IPS DF 6.9 (cell line): ENCODE results near the gene G3BP1.
"Not testable (repeated sequence)": the region's sequence is repeated elsewhere in the genome, so short reads cannot be mapped to it uniquely, and the experiment has no call there.

Experiments used
- DNase-seq: peaks from one replicate; pipeline ENCODE4 v3.0.0-alpha.2; 2013; ENCODE audit warnings: low read depth, low spot score
- H3K27ac ChIP-seq: one replicate; pipeline ENCODE4 v1.5.1; 2013; ENCODE audit warnings: low read length, control low read depth
- H3K27me3 ChIP-seq: 2 replicates; pipeline ENCODE4 v1.6.1; 2013; ENCODE audit warnings: mild to moderate bottlenecking, low read length; ENCODE audit not compliant: control insufficient read depth, insufficient read depth
- H3K36me3 ChIP-seq: 2 replicates; pipeline ENCODE4 v1.6.1; 2013; ENCODE audit warnings: low read length; ENCODE audit not compliant: control insufficient read depth, insufficient read depth
- H3K4me1 ChIP-seq: 2 replicates; pipeline ENCODE4 v1.6.1; 2013; ENCODE audit warnings: low read length; ENCODE audit not compliant: control insufficient read depth, insufficient read depth
- H3K4me3 ChIP-seq: 2 replicates; pipeline ENCODE4 v1.5.1; 2013; ENCODE audit warnings: mild to moderate bottlenecking, low read length
- H3K9me3 ChIP-seq: 2 replicates; pipeline ENCODE4 v1.6.1; 2013; ENCODE audit warnings: low read length, inconsistent platforms; ENCODE audit not compliant: control insufficient read depth, insufficient read depth
- WGBS: extraction: QIAGEN DNeasy Blood & Tissue Kit; methylation state at CpG from one replicate; pipeline ENCODE4 v1.1.7; 2013; ENCODE audit warnings: mixed read lengths, missing lambda C conversion rate; ENCODE audit not compliant: insufficient read length, insufficient coverage; 5-methylcytosine and 5-hydroxymethylcytosine counted together

The G3BP1 gene

GRCh38 chr5:151772846-151773561 is 1.2 kb downstream of the G3BP1 start:
- Histone ChIP-seq H3K27me3 (no peaks in the 10 kb centered on the region), H3K27ac (no peak overlapping the region), H3K4me1 (no peaks in the 10 kb centered on the region), H3K4me3 (peak overlapping the region; percentile 60; the same call in 1 of the 2 replicates), H3K36me3 (peaks cover 1% of the 10 kb centered on the region; the same call in 1 of the 2 replicates), H3K9me3 (no peaks in the 10 kb centered on the region)
- WGBS, result no CpG with 5 or more reads among the region's 18 CpGs
- DNase-seq, result no peak

- no peaks in the 10 kb centered on the region for H3K4me1 ChIP-seq
- no peak overlapping the region for H3K27ac ChIP-seq
- no peaks in the 10 kb centered on the region for H3K27me3 ChIP-seq
- WGBS, result no CpG with 5 or more reads among the region's 3 CpGs
- peak overlapping the region; percentile 10; the same call in 1 of the 2 replicates for H3K4me3 ChIP-seq
- H3K9me3 ChIP-seq, result no peaks in the 10 kb centered on the region
- peaks cover 2% of the 10 kb centered on the region; the same call in 1 of the 2 replicates for H3K36me3 ChIP-seq
- DNase-seq, result no peak
Measured at GRCh38 chr5:151773951-151774350, 2.2 kb downstream of the G3BP1 start.

GRCh38 chr5:151775025-151775606 is 3.4 kb downstream of the G3BP1 start:
- no peak overlapping the region for H3K4me3 ChIP-seq
- H3K9me3 ChIP-seq, result no peaks in the 10 kb centered on the region
- no peaks in the 10 kb centered on the region for H3K27me3 ChIP-seq
- WGBS, result no CpG with 5 or more reads among the region's 3 CpGs
- peaks cover 2% of the 10 kb centered on the region; the same call in 1 of the 2 replicates for H3K36me3 ChIP-seq
- H3K4me1 ChIP-seq, result no peaks in the 10 kb centered on the region
- no peak for DNase-seq
- H3K27ac ChIP-seq, result no peak overlapping the region

GRCh38 chr5:151779531-151780125 is 7.9 kb downstream of the G3BP1 start:
- no CpG with 5 or more reads among the region's 3 CpGs for WGBS
- no peak overlapping the region for H3K27ac ChIP-seq
- no peak for DNase-seq
- no peaks in the 10 kb centered on the region for H3K4me1 ChIP-seq
- H3K9me3 ChIP-seq, result no peaks in the 10 kb centered on the region
- H3K36me3 ChIP-seq, result peaks cover 2% of the 10 kb centered on the region; the same call in 1 of the 2 replicates
- no peaks in the 10 kb centered on the region for H3K27me3 ChIP-seq
- no peak overlapping the region for H3K4me3 ChIP-seq

GRCh38 chr5:151780348-151780747 is 8.6 kb downstream of the G3BP1 start:
- H3K4me3 ChIP-seq, result no peak overlapping the region
- H3K27me3 ChIP-seq, result no peaks in the 10 kb centered on the region
- peaks cover 2% of the 10 kb centered on the region; the same call in 1 of the 2 replicates for H3K36me3 ChIP-seq
- no CpG with 5 or more reads among the region's 11 CpGs for WGBS
- DNase-seq, result no peak
- H3K9me3 ChIP-seq, result no peaks in the 10 kb centered on the region
- no peaks in the 10 kb centered on the region for H3K4me1 ChIP-seq
- H3K27ac ChIP-seq, result no peak overlapping the region

GRCh38 chr5:151781201-151781600 is 9.4 kb downstream of the G3BP1 start:
- H3K4me1 ChIP-seq, result no peaks in the 10 kb centered on the region
- H3K9me3 ChIP-seq, result no peaks in the 10 kb centered on the region
- H3K36me3 ChIP-seq, result peaks cover 2% of the 10 kb centered on the region; the same call in 1 of the 2 replicates
- no peaks in the 10 kb centered on the region for H3K27me3 ChIP-seq
- H3K27ac ChIP-seq, result no peak overlapping the region
- whole genome bisulfite sequencing, result no CpG with 5 or more reads among the region's 1 CpG
- no peak overlapping the region for H3K4me3 ChIP-seq
- no peak for DNase-seq

- not testable (repeated sequence) for DNase-seq
Measured at GRCh38 chr5:151783664-151784063, 11.9 kb downstream of the G3BP1 start.

GRCh38 chr5:151784141-151784540 is 12.4 kb downstream of the G3BP1 start:
- no CpG with 5 or more reads among the region's 3 CpGs for WGBS
- H3K9me3 ChIP-seq, result no peaks in the 10 kb centered on the region
- DNase-seq, result no peak
- no peak overlapping the region for H3K4me3 ChIP-seq
- no peaks in the 10 kb centered on the region for H3K27me3 ChIP-seq
- no peak overlapping the region for H3K27ac ChIP-seq
- no peaks in the 10 kb centered on the region for H3K4me1 ChIP-seq
- H3K36me3 ChIP-seq, result peaks cover 3% of the 10 kb centered on the region; the same call in 1 of the 2 replicates

More at GRCh38 chr5:151783664-151784063, 11.9 kb downstream of the G3BP1 start:
- not testable (repeated sequence) for H3K27me3 ChIP-seq, H3K36me3 ChIP-seq, H3K4me1 ChIP-seq, H3K4me3 ChIP-seq, H3K27ac ChIP-seq, H3K9me3 ChIP-seq
- WGBS, result no CpG with 5 or more reads among the region's 16 CpGs

- Histone ChIP-seq H3K27ac (no peak overlapping the region), H3K4me1 (no peaks in the 10 kb centered on the region), H3K4me3 (no peak overlapping the region), H3K9me3 (no peaks in the 10 kb centered on the region), H3K27me3 (no peaks in the 10 kb centered on the region), H3K36me3 (peaks cover 9% of the 10 kb centered on the region; the same call in 1 of the 2 replicates)
- no peak for DNase-seq
- WGBS, result no CpG with 5 or more reads among the region's 4 CpGs
Measured at GRCh38 chr5:151786468-151786867, 14.7 kb downstream of the G3BP1 start.

- H3K36me3 ChIP-seq, result peaks cover 13% of the 10 kb centered on the region; the same call in 1 of the 2 replicates
- DNase-seq, result no peak
- H3K4me3 ChIP-seq, result no peak overlapping the region
- WGBS, result no CpG with 5 or more reads among the region's 6 CpGs
- no peaks in the 10 kb centered on the region for H3K4me1 ChIP-seq
- no peaks in the 10 kb centered on the region for H3K9me3 ChIP-seq
- no peaks in the 10 kb centered on the region for H3K27me3 ChIP-seq
- H3K27ac ChIP-seq, result no peak overlapping the region
Measured at GRCh38 chr5:151787817-151788216, 16.1 kb downstream of the G3BP1 start.
